Vagina (tissue), 2 donors: ENCODE measurements around the gene LPAR5.

ENCODE experiments used
- POLR2AphosphoS5 ChIP-seq, 2 donors: sonication (generic); formaldehyde crosslinking; IDR thresholded peaks; one replicate each; pipeline ENCODE4 v1.9.0; 2017; ENCODE audit warnings: antibody characterized with exemption in 2 of 2, mild to moderate bottlenecking in 2 of 2, low read depth in 1 of 2; ENCODE audit not compliant: insufficient read depth in 1 of 2
- TF ChIP-seq, protein P1 (sequence below), 3 experiments: fragments of 450-650 bp in 2 of 3; fragments of 200-600 bp in 1 of 3; sonication (generic) in 1 of 3; IDR thresholded peaks; one replicate each; pipeline ENCODE4 v1.5.1; 2017 to 2019; ENCODE audit warnings: antibody characterized with exemption in 3 of 3, mild to moderate bottlenecking in 2 of 3, moderate library complexity in 2 of 3

DNA sequence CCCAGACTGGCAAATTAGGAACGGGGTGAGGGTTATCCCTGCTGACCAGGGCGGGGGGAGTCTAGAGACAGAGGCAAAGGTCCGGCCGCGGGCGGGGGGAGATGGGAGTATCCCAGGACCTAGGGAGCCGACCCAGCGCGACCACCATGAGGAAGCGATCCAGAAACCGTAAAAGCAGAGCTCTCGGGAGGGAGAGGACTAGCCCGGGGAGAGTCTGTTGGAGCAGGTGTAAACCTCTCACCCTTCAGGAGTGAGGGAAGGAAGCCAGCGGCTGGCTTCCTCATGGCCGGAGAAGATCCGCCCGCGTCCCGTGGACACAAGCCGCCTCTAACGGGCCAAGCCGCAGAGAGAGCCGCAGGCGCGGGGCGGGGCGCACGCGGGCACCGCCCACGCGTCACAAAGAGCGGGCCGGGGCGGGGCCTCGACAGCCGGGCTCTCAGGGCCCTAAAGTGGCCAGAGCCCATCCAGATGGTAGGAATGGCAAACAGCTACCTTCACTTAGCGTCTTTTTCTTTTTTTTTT is 11.4 kb upstream of the LPAR5 start, which contains the start of gene ACRBP:
- TF ChIP-seq, protein P1, sequence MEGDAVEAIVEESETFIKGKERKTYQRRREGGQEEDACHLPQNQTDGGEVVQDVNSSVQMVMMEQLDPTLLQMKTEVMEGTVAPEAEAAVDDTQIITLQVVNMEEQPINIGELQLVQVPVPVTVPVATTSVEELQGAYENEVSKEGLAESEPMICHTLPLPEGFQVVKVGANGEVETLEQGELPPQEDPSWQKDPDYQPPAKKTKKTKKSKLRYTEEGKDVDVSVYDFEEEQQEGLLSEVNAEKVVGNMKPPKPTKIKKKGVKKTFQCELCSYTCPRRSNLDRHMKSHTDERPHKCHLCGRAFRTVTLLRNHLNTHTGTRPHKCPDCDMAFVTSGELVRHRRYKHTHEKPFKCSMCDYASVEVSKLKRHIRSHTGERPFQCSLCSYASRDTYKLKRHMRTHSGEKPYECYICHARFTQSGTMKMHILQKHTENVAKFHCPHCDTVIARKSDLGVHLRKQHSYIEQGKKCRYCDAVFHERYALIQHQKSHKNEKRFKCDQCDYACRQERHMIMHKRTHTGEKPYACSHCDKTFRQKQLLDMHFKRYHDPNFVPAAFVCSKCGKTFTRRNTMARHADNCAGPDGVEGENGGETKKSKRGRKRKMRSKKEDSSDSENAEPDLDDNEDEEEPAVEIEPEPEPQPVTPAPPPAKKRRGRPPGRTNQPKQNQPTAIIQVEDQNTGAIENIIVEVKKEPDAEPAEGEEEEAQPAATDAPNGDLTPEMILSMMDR (IDR thresholded peaks at IDR 0.05), result no peak
- peak in 1 of 2 donors; percentile 56 for TF ChIP-seq POLR2AphosphoS5 (IDR thresholded peaks at IDR 0.05; ENCODE audit: insufficient read depth in 1 of 2, low read depth in 1 of 2)
